Mucosa of stomach (tissue), 1 donor: ENCODE measurements around the gene RAB36.

Source experiments
- H3K27me3 ChIP-seq: one replicate; pipeline ENCODE4 v1.7.0; 2013; ENCODE audit warnings: mild to moderate bottlenecking, low read length; ENCODE audit not compliant: control insufficient read depth, insufficient read depth
- H3K36me3 ChIP-seq: one replicate; pipeline ENCODE4 v1.7.0; 2013; ENCODE audit warnings: low read length; ENCODE audit not compliant: control insufficient read depth, insufficient read depth
- H3K4me1 ChIP-seq: one replicate; pipeline ENCODE4 v1.7.0; 2013; ENCODE audit warnings: mild to moderate bottlenecking, low read length; ENCODE audit not compliant: control insufficient read depth, insufficient read depth
- H3K4me3 ChIP-seq: one replicate; pipeline ENCODE4 v1.7.0; 2013; ENCODE audit warnings: low read length
- H3K9ac ChIP-seq: one replicate; pipeline ENCODE4 v1.7.0; 2013; ENCODE audit warnings: mild to moderate bottlenecking, low read length, moderate library complexity
- H3K9me3 ChIP-seq: one replicate; pipeline ENCODE4 v1.7.0; 2013; ENCODE audit warnings: mild to moderate bottlenecking, low read length, moderate library complexity; ENCODE audit not compliant: control insufficient read depth
- donor health status: Pancreatic carcinoma.

RAB36 gene

DNA sequence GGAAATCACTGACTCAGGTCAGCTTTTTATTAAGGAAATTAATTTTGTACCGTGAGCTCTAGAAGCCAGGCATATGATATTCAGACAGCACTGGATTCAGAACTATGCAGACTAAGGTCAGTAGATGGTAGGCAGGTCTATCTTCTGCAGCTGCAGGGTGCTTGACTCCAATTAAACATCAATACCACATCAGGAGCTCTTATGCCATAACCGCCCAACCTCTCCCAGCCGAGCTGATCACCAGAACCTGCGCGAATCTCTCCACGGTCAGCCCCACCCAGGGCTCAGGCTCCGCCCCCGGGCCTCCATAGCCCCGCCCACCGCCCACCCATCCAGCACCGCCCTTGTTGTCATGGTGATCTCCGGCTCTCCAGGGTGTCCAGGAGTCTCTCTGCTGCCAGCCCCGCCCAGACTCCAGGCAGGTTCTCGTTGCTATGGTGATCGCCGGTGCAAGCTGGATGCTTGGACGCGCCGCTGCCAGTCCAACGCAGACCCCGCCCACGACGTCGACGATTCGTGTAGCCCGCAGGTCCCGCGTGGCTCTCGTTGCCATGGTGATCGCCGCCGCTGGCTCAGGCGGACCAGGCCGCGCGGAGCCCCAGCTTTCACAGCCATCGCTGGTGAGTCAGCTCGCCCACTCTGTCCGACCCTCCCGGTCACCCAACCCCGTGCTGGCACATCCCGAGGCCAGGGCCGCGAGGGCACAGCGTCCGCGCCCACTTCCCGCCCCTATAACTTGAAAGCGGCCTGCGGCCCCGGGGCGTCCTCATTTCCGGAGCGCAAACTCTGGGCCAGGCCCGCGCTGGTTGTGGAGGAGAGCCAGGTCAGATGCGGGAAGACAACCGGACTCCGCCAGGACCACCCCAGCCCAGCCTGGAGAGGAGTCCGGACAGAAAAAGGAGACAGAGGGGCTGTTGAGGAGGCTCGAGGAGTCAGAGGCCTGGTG is at the start of gene RAB36:
TSS of gene RAB36 (plus strand) at position 546 of the 946 bp plus-strand sequence. CDS start 1,140 bp downstream, outside the sequence.
- Histone ChIP-seq H3K27me3 (no peaks in the 10 kb centered on the region), H3K9ac (peak within 1 kb of the TSS; percentile 62), H3K36me3 (no peaks in the 10 kb centered on the region), H3K4me1 (peaks cover 39% of the 10 kb centered on the region), H3K4me3 (peak within 1 kb of the TSS; percentile 45), H3K9me3 (no peaks in the 10 kb centered on the region)

- Histone ChIP-seq H3K27me3 (no peaks in the 10 kb centered on the region), H3K9me3 (no peaks in the 10 kb centered on the region), H3K9ac (no peak overlapping the region), H3K4me3 (no peak overlapping the region), H3K36me3 (no peaks in the 10 kb centered on the region), H3K4me1 (peaks cover 21% of the 10 kb centered on the region)
Observed at GRCh38 chr22:23095733-23096342, 49.4 kb upstream of the RAB36 start.

GRCh38 chr22:23097412-23098229 is 47.7 kb upstream of the RAB36 start:
- no peaks in the 10 kb centered on the region for H3K27me3 ChIP-seq
- no peaks in the 10 kb centered on the region for H3K9me3 ChIP-seq
- H3K36me3 ChIP-seq, result no peaks in the 10 kb centered on the region
- H3K4me1 ChIP-seq, result peaks cover 21% of the 10 kb centered on the region
- no peak overlapping the region for H3K4me3 ChIP-seq
- H3K9ac ChIP-seq, result peak overlapping the region; percentile 38

DNA sequence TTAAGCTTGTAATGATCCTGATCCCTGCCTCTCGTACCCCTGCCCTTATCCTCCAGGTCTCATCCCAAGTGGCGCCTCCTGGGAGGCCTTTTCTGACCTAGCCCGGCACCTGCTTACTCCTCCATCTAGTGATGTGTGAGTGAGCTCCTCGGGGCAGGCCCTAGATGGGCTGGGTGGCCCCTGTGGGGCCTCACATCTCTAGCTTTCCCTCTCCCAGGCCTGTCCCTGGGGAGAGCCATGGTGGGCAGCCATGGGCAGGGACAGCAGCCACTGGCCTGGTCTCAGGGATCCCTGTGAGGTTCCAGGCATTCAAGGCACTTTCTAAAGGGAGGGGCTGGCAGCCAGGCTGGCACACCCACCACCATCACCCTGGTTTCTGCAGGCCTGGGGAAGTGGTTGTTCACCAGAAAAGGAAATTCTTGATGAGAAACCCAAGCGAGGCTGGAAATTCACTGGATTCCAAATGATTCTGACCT is 47.0 kb upstream of the RAB36 start:
- H3K4me1 ChIP-seq, result peaks cover 21% of the 10 kb centered on the region
- H3K36me3 ChIP-seq, result no peaks in the 10 kb centered on the region
- H3K9me3 ChIP-seq, result no peaks in the 10 kb centered on the region
- no peaks in the 10 kb centered on the region for H3K27me3 ChIP-seq
- peak overlapping the region; percentile 38 for H3K9ac ChIP-seq
- no peak overlapping the region for H3K4me3 ChIP-seq

- Histone ChIP-seq H3K36me3 (no peaks in the 10 kb centered on the region), H3K4me1 (peaks cover 21% of the 10 kb centered on the region), H3K4me3 (no peak overlapping the region), H3K9me3 (no peaks in the 10 kb centered on the region), H3K9ac (peak overlapping the region; percentile 38), H3K27me3 (no peaks in the 10 kb centered on the region)
Observed at GRCh38 chr22:23098718-23099530, 46.4 kb upstream of the RAB36 start.

DNA sequence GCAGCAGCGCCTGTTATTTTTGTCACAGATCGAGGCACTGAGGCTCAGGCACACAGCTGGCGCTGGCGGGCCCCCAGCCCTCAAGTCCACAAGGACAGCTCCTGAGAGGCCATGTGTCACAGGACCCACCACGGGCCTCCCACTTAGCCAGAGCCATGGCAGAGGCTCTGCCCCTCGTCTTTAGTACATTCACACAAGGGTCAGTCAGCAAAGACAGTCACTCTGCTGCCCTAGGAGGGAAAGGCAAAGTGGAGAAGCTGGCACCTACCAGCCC is 45.8 kb upstream of the RAB36 start:
- Histone ChIP-seq H3K9ac (no peak overlapping the region), H3K9me3 (no peaks in the 10 kb centered on the region), H3K4me1 (peaks cover 21% of the 10 kb centered on the region), H3K4me3 (no peak overlapping the region), H3K36me3 (no peaks in the 10 kb centered on the region), H3K27me3 (no peaks in the 10 kb centered on the region)

- H3K4me1 ChIP-seq, result peaks cover 21% of the 10 kb centered on the region
- H3K36me3 ChIP-seq, result no peaks in the 10 kb centered on the region
- H3K27me3 ChIP-seq, result no peaks in the 10 kb centered on the region
- no peak overlapping the region for H3K9ac ChIP-seq
- no peaks in the 10 kb centered on the region for H3K9me3 ChIP-seq
- no peak overlapping the region for H3K4me3 ChIP-seq
Observed at GRCh38 chr22:23100124-23100801, 45.0 kb upstream of the RAB36 start.

DNA sequence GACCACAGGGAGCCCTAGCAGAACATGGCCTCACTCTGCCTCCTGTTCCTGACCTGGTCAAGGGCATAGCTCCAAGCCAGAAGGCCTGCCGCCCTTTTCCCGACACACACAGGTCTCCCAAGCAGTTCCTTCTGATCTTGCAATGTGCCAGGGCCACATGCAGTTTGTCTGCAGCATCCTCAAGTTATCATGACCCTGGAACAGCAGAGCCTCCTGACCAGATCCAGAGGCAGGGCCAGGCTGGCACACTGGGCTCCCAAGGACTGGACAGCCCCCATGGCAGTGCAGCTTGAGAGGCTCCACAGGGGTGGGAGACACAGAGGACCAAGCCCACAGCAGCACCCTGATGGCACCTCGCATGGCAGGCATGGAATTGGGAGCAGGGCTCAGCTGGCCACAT is 43.8 kb upstream of the RAB36 start:
- Histone ChIP-seq H3K9me3 (no peaks in the 10 kb centered on the region), H3K9ac (no peak overlapping the region), H3K4me3 (no peak overlapping the region), H3K36me3 (no peaks in the 10 kb centered on the region), H3K4me1 (peaks cover 27% of the 10 kb centered on the region), H3K27me3 (no peaks in the 10 kb centered on the region)

DNA sequence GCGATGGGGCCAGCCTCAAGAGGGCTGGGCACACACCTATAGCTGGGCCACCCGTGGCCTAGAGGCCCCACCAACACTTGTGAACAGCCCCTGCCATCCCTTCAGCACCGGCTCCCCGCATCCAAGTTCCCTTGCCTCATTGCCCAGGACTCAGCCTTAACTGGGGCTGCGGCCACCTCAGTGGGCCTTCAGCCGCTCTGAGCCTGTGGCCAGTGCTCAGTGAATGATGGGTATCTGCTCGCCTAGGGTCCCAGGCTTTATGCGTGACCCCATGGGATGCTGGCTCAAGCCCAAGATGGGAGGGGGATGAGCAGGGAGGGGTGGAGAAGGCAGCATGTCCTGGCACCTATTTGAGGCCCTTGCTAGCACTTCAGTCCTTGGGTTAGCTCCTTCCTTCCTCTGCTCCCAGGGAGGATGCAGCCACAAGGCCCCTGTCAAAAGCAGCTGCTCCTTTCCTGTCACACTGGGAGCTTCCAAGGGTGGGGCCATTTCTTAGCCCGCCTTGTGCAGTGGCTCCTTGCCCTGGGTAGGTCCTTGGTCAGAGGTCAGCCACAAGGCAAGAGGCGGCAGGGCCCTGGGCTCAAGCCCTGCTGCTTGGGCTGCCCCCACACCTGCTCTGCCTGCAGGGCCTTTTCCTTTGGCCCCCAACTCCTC is 43.1 kb upstream of the RAB36 start:
- no peaks in the 10 kb centered on the region for H3K27me3 ChIP-seq
- H3K4me1 ChIP-seq, result peaks cover 33% of the 10 kb centered on the region
- no peaks in the 10 kb centered on the region for H3K36me3 ChIP-seq
- no peaks in the 10 kb centered on the region for H3K9me3 ChIP-seq
- no peak overlapping the region for H3K4me3 ChIP-seq
- H3K9ac ChIP-seq, result no peak overlapping the region

- H3K9me3 ChIP-seq, result no peaks in the 10 kb centered on the region
- no peak overlapping the region for H3K4me3 ChIP-seq
- no peaks in the 10 kb centered on the region for H3K36me3 ChIP-seq
- H3K9ac ChIP-seq, result no peak overlapping the region
- H3K27me3 ChIP-seq, result no peaks in the 10 kb centered on the region
- H3K4me1 ChIP-seq, result peaks cover 36% of the 10 kb centered on the region
Observed at GRCh38 chr22:23102776-23103175, 42.5 kb upstream of the RAB36 start.
